ENCODE data around the gene SOX2. TPM values are rescaled to one million over a fixed set of nuclear protein-coding genes. Genes with fewer than 3 reads are reported as not detected.

SOX2 gene
- total RNA-seq, 1 experiment from 2014 or later = 307 TPM

DNA sequence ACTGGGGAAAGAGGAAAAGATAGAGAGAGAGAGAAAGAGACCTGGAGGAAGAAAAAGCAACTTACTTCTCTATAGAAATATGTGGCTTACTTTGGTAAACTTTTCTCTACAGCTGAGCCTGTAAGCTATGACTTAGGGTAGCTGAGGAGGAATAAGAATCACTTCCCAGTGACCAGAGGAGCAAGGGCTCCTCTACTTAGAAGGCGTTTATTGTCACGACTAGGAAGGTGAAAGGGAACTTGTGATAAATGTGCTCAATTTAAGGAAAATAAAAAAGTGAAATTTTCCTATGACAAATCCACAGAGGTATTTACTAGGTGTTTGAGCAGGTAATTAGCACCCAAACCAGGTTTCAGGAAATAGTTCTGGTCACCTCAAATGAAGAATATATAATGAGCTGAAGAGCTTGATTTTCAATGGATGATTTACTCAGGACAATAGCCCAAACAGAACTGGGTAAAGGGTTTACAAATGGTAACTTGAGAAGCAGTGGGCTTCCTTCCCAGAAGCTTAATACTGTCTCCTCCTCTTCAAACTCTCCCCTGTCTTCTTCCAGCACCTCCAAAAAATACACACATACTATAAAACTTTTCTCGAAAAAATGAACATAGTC lies 46.1 kb downstream of the SOX2 start:
- H4K5ac ChIP-seq (ENCODE audit: insufficient read length, low read depth, low read length) = no peak overlapping the region
- no peak for DNase-seq
- H3K4me1 Mint-ChIP-seq = peaks cover 59 to 63% of the 10 kb centered on the region in 2 experiments
- no peaks in the 10 kb centered on the region for H3K23me2 ChIP-seq (ENCODE audit: insufficient read length, low read depth, low read length, poor library complexity, severe bottlenecking)
- no peak overlapping the region for H3K14ac ChIP-seq (ENCODE audit: insufficient read depth, low read length)
- no peak overlapping the region for H2BK15ac ChIP-seq (ENCODE audit: low read depth, low read length)
- no peaks in the 10 kb centered on the region for H3K9me3 ChIP-seq (ENCODE audit: control insufficient read depth, low read depth, low read length)
- H3K27ac Mint-ChIP-seq = peak overlapping the region; percentile 6 to 97 (median 74); a peak in 6 of 7 replicates
- H2BK12ac ChIP-seq (ENCODE audit: insufficient read length, low read depth, low read length) = no peak overlapping the region
- H4K8ac ChIP-seq (replicated peaks; ENCODE audit: insufficient read length, low read depth, low read length) = no peak overlapping the region
- H3K23ac ChIP-seq (ENCODE audit: insufficient read length, low read depth, low read length) = no peak overlapping the region
- no peak overlapping the region for H2AK5ac ChIP-seq (ENCODE audit: insufficient read length, low read length)
- H3K56ac ChIP-seq (ENCODE audit: insufficient read length, low read depth, low read length) = no peak overlapping the region
- TF ChIP-seq, protein P1, sequence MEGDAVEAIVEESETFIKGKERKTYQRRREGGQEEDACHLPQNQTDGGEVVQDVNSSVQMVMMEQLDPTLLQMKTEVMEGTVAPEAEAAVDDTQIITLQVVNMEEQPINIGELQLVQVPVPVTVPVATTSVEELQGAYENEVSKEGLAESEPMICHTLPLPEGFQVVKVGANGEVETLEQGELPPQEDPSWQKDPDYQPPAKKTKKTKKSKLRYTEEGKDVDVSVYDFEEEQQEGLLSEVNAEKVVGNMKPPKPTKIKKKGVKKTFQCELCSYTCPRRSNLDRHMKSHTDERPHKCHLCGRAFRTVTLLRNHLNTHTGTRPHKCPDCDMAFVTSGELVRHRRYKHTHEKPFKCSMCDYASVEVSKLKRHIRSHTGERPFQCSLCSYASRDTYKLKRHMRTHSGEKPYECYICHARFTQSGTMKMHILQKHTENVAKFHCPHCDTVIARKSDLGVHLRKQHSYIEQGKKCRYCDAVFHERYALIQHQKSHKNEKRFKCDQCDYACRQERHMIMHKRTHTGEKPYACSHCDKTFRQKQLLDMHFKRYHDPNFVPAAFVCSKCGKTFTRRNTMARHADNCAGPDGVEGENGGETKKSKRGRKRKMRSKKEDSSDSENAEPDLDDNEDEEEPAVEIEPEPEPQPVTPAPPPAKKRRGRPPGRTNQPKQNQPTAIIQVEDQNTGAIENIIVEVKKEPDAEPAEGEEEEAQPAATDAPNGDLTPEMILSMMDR (conservative IDR thresholded peaks at IDR 0.05) = no peak
- H3K27me3 Mint-ChIP-seq (ENCODE audit: low read depth) = peaks cover 2% of the 10 kb centered on the region; the same call in 1 of the 2 replicates
- H3K36me3 Mint-ChIP-seq (ENCODE audit: insufficient read depth in 1 of 3, low read depth in 3 of 3) = no peaks in the 10 kb centered on the region
- H3K9me3 Mint-ChIP-seq = no peaks in the 10 kb centered on the region; a peak in 1 of 5 replicates
- H3K4me1 ChIP-seq (ENCODE audit: insufficient read depth, low read length) = peaks cover 11% of the 10 kb centered on the region
- H3K27me3 ChIP-seq (ENCODE audit: insufficient read depth, low read length) = no peaks in the 10 kb centered on the region
- H2BK20ac ChIP-seq (ENCODE audit: low read depth, low read length, poor library complexity, severe bottlenecking) = no peak overlapping the region
- 100% methylated on average over 1 of the region's 3 CpGs for WGBS (ENCODE audit: extremely low coverage, insufficient read length, low lambda C conversion rate)
- no peak overlapping the region for H2BK120ac ChIP-seq (ENCODE audit: low read depth, low read length, poor library complexity, severe bottlenecking)
- peak overlapping the region; percentile 32 for H3K4me2 ChIP-seq (ENCODE audit: insufficient read depth, insufficient read length, low read length)
- no peak overlapping the region for H2AFZ ChIP-seq (ENCODE audit: low read length)
- no peak overlapping the region for H4K91ac ChIP-seq (ENCODE audit: insufficient read length, low read depth, low read length)
- H3K4me3 Mint-ChIP-seq = peak overlapping the region; percentile 9 to 58; a peak in 3 of 5 replicates
- H3K79me1 ChIP-seq (ENCODE audit: insufficient read depth, low read depth, low read length, poor library complexity, severe bottlenecking) = no peaks in the 10 kb centered on the region
- H2BK5ac ChIP-seq (ENCODE audit: insufficient read length, low read length) = no peak overlapping the region
- H3K79me2 ChIP-seq (ENCODE audit: insufficient read depth, low read length) = no peaks in the 10 kb centered on the region
- H3K18ac ChIP-seq (ENCODE audit: insufficient read length, low read depth, low read length) = no peak overlapping the region
- no peak overlapping the region for H3K27ac ChIP-seq (ENCODE audit: insufficient read length, low read depth, low read length)
- H3T11ph ChIP-seq (ENCODE audit: low read length) = no peak overlapping the region
- no peak overlapping the region for H3K4ac ChIP-seq (ENCODE audit: low read depth, low read length)
- H4K20me1 ChIP-seq (ENCODE audit: control insufficient read depth, insufficient read depth, insufficient read length) = no peaks in the 10 kb centered on the region
- H3K9ac ChIP-seq (ENCODE audit: extremely low read depth, insufficient read length, low read length) = no peak overlapping the region

All from H9 (cell line).